ENCODE measurements around the gene ING3.

- no peak for TF ChIP-seq CTCF (IDR thresholded peaks at IDR 0.05; ENCODE audit: borderline replicate concordance, extremely low read depth, low read length, poor library complexity, severe bottlenecking)
- TF ChIP-seq EZH2 (IDR thresholded peaks at IDR 0.05; ENCODE audit: borderline replicate concordance, low read depth, low read length, severe bottlenecking), result no peak
Observed at GRCh38 chr7:121024611-121025010, 74.0 kb downstream of the ING3 start.
